Gastrocnemius medialis (tissue), 4 donors: ENCODE data around the gene TSPAN17. TPM values are rescaled to one million over a fixed set of nuclear protein-coding genes. Genes with fewer than 3 reads are reported as not detected.
A peak's percentile ranks its signal among the peaks of the same experiment; 100 is the strongest.

Experiments used
- ATAC-seq, 2 donors: fragments of 150-250 bp; one replicate each; pipeline ENCODE4 v1.9.1; 2016
- DNase-seq, 2 donors: peaks; one replicate each; pipeline ENCODE4 v3.0.0-alpha.2; 2019
- H3K27ac ChIP-seq, 4 donors: fragments of 200-600 bp; sonication (generic); 1 replicate in 1 of 4; 2 replicates in 3 of 4; pipeline ENCODE4 v1.5.1; 2016 to 2018; ENCODE audit warnings: mild to moderate bottlenecking in 2 of 4, moderate library complexity in 1 of 4
- H3K27me3 ChIP-seq, 3 donors: fragments of 200-600 bp; sonication (generic) in 2 of 3; 1 replicate in 1 of 3; 2 replicates in 2 of 3; pipeline versions ENCODE4 v1.5.1 to v1.6.0; 2016 to 2019; ENCODE audit warnings: mild to moderate bottlenecking in 1 of 3, moderate library complexity in 1 of 3
- H3K36me3 ChIP-seq, 2 donors: fragments of 200-600 bp; sonication (generic) in 1 of 2; one replicate each; pipeline ENCODE4 v1.5.1; 2017 to 2018
- H3K4me1 ChIP-seq, 2 donors: fragments of 200-600 bp; sonication (generic) in 1 of 2; one replicate each; pipeline ENCODE4 v1.5.1; 2016 to 2017; ENCODE audit warnings: mild to moderate bottlenecking in 2 of 2
- H3K4me3 ChIP-seq, 4 donors: fragments of 200-600 bp; sonication (generic) in 3 of 4; 1 replicate in 1 of 4; 2 replicates in 3 of 4; pipeline ENCODE4 v1.5.1; 2016 to 2019; ENCODE audit warnings: mild to moderate bottlenecking in 2 of 4
- H3K9me3 ChIP-seq, 3 donors: fragments of 200-600 bp; sonication (generic) in 2 of 3; 1 replicate in 1 of 3; 2 replicates in 2 of 3; pipeline ENCODE4 v1.5.1; 2016 to 2019
- CTCF ChIP-seq, 5 experiments: fragments of 450-650 bp in 3 of 5; fragments of 200-600 bp in 2 of 5; sonication (generic) in 2 of 5; IDR thresholded peaks in 4 of 5; conservative IDR thresholded peaks in 1 of 5; 1 replicate in 4 of 5; 2 replicates in 1 of 5; pipeline ENCODE4 v1.5.1; 2016 to 2019; ENCODE audit warnings: antibody characterized with exemption in 5 of 5, mild to moderate bottlenecking in 3 of 5, moderate library complexity in 3 of 5
- POLR2A ChIP-seq, 2 donors: fragments of 450-650 bp; IDR thresholded peaks; one replicate each; pipeline ENCODE4 v1.6.1; 2017; ENCODE audit warnings: antibody characterized with exemption in 2 of 2, mild to moderate bottlenecking in 2 of 2, moderate library complexity in 2 of 2
- in situ Hi-C, 4 donors: fragments of 200-750 bp; cut with MboI; loops; one replicate each; pipeline versions ENCODE4 v1.15.0 to v1.8.0; 2017; ENCODE audit warnings: low sequenced_read_pairs in 4 of 4
- intact Hi-C: fragments of 100-400 bp; cut with DNase I; formaldehyde crosslinking; loops from one replicate; pipeline ENCODE4 v1.15.1; 2023; ENCODE audit warnings: low total_unique reads
- total RNA-seq, 4 donors: library from RNA; depleted of rRNA; stranded (reverse); fragments of >200 nt; gene quantifications; one replicate each; pipeline versions ENCODE4 v1.1.0 to v1.2.3, GENCODE V29; 2016

The TSPAN17 gene
- total RNA-seq, 4 donors from 2014 or later: 13.3 to 35.7 (median 27.2) TPM

- peaks cover 11 to 16% (median 13%) of the 10 kb centered on the region in 3 donors for H3K27me3 ChIP-seq
- H3K4me3 ChIP-seq: no peak overlapping the region
- peaks cover 11% of the 10 kb centered on the region in 2 donors for H3K4me1 ChIP-seq
- H3K36me3 ChIP-seq: no peaks in the 10 kb centered on the region
- intact Hi-C loops: no loop called here
- ATAC-seq: no peak
- no peaks in the 10 kb centered on the region for H3K9me3 ChIP-seq
- in situ Hi-C loops: no loop called here
- TF ChIP-seq POLR2A (IDR thresholded peaks at IDR 0.05) (no peak), CTCF (IDR thresholded peaks at IDR 0.05 in 4 of 5, conservative IDR thresholded peaks at IDR 0.05 in 1 of 5) (no peak)
- no peak for DNase-seq
- H3K27ac ChIP-seq: no peak overlapping the region
These were observed 13.7 kb upstream of the TSPAN17 start for GRCh38 chr5:176633598-176633997.

- TF ChIP-seq CTCF (IDR thresholded peaks at IDR 0.05 in 4 of 5, conservative IDR thresholded peaks at IDR 0.05 in 1 of 5): no peak
- TF ChIP-seq POLR2A (IDR thresholded peaks at IDR 0.05): no peak
- no peak for DNase-seq
- Histone ChIP-seq H3K36me3 (no peaks in the 10 kb centered on the region), H3K9me3 (no peaks in the 10 kb centered on the region), H3K27me3 (no peaks in the 10 kb centered on the region), H3K4me1 (peaks cover 3 to 18% of the 10 kb centered on the region in 2 donors), H3K27ac (no peak overlapping the region), H3K4me3 (no peak overlapping the region)
- intact Hi-C loops (no loop called here), in situ Hi-C loops (no loop called here)
- ATAC-seq: no peak
These were observed 10.9 kb upstream of the TSPAN17 start for GRCh38 chr5:176636426-176636825.

GRCh38 chr5:176637556-176637955 lies 9.7 kb upstream of the TSPAN17 start:
- Histone ChIP-seq H3K27me3 (no peaks in the 10 kb centered on the region), H3K4me3 (no peak overlapping the region), H3K36me3 (no peaks in the 10 kb centered on the region), H3K9me3 (no peaks in the 10 kb centered on the region), H3K4me1 (peaks cover under 1 to 14% of the 10 kb centered on the region in 2 donors), H3K27ac (no peak overlapping the region)
- TF ChIP-seq POLR2A (IDR thresholded peaks at IDR 0.05): no peak
- TF ChIP-seq CTCF (IDR thresholded peaks at IDR 0.05 in 4 of 5, conservative IDR thresholded peaks at IDR 0.05 in 1 of 5): no peak
- intact Hi-C loops (no loop called here), in situ Hi-C loops (no loop called here)
- no peak for DNase-seq
- no peak for ATAC-seq

GRCh38 chr5:176638437-176638836 lies 8.8 kb upstream of the TSPAN17 start:
- Histone ChIP-seq H3K4me3 (no peak overlapping the region), H3K4me1 (peaks cover 0 to 7% of the 10 kb centered on the region in 2 donors), H3K27ac (no peak overlapping the region), H3K36me3 (no peaks in the 10 kb centered on the region), H3K27me3 (no peaks in the 10 kb centered on the region), H3K9me3 (no peaks in the 10 kb centered on the region)
- ATAC-seq: no peak
- no peak for DNase-seq
- in situ Hi-C loops: no loop called here
- TF ChIP-seq POLR2A (IDR thresholded peaks at IDR 0.05) (no peak), CTCF (IDR thresholded peaks at IDR 0.05 in 4 of 5, conservative IDR thresholded peaks at IDR 0.05 in 1 of 5) (no peak)
- intact Hi-C loops: no loop called here

GRCh38 chr5:176639208-176639607 lies 8.1 kb upstream of the TSPAN17 start:
- peaks cover 0 to 7% of the 10 kb centered on the region in 2 donors for H3K4me1 ChIP-seq
- DNase-seq: no peak

More at GRCh38 chr5:176639208-176639607, 8.1 kb upstream of the TSPAN17 start:
- Histone ChIP-seq H3K9me3 (no peaks in the 10 kb centered on the region), H3K27ac (peak overlapping the region; percentile 53 to 73 (median 64)), H3K36me3 (no peaks in the 10 kb centered on the region), H3K4me3 (no peak overlapping the region), H3K27me3 (no peaks in the 10 kb centered on the region)
- no peak for ATAC-seq
- in situ Hi-C loops: no loop called here
- TF ChIP-seq POLR2A (IDR thresholded peaks at IDR 0.05) (no peak), CTCF (IDR thresholded peaks at IDR 0.05 in 4 of 5, conservative IDR thresholded peaks at IDR 0.05 in 1 of 5) (no peak)
- intact Hi-C loops: no loop called here
